ENCODE data around the gene CYGB. TPM values are rescaled to one million over a fixed set of nuclear protein-coding genes. Genes with fewer than 3 reads are reported as not detected.

CYGB gene
- total and polyA plus RNA-seq, 9 of the 15 experiments (the other 6 are each of a cell fraction or from before 2014, with no cell fraction given), result 0.08 to 0.95 (median 0.18) TPM; not detected in 5

DNA sequence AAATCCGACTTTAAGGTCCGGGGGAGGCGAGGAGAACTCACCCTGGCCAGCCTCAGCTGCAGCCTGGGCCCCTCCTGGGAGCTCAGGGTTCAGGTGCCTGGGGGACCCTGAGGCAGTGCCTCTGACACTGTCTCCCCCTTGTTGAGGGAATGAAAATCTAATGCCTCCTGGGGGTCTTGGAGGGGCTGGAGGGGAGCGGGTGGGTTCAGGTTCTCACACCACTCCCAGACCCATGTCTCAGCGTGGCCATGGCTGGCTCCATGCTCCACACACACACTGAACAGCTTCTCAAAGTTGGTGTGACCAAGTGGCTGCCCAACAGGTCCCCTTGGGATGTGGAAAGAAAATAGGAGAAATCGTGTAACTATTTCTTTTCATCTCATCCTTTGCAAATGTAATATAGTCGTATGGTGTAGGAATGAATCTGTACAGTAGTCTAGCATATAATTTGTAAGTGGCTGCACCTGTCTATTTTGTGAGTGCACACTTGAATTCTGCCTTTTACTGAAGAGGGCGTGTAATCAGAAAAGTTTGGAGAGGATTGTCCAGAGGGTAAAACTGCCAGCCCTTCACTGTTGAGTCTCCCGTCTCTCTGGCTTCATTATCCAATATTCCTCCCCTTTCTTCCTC is 1.5 kb upstream of the CYGB start:
- H3K9ac ChIP-seq (ENCODE audit: insufficient read depth in 1 of 2, low read depth in 2 of 2, low read length in 2 of 2), result peak overlapping the region in 1 of 2 experiments; percentile 46; a peak in 1 of 4 replicates
- no peak for ATAC-seq
- peaks cover 11 to 57% of the 10 kb centered on the region in 2 experiments; a peak in 4 of 5 replicates for H3K4me1 ChIP-seq (replicated peaks in 1 of 2; ENCODE audit: control insufficient read depth in 2 of 2, insufficient read depth in 2 of 2, low read length in 2 of 2)
- 51% methylated on average over 9 of the region's 9 CpGs for whole genome bisulfite sequencing (ENCODE audit: insufficient coverage, low coverage, missing lambda C conversion rate)
- intact Hi-C loops (cut with micrococcal nuclease) (no loop called here), in situ Hi-C loops (cut with MboI) (no loop called here)
- no TSS peak for BruUV-seq (replicated peaks)
- H3K9me3 ChIP-seq (replicated peaks; ENCODE audit: control insufficient read depth, insufficient read depth, low read depth, low read length), result no peaks in the 10 kb centered on the region
- no peak overlapping the region for H3K4me2 ChIP-seq (ENCODE audit: insufficient read depth, low read length)
- H2AFZ ChIP-seq (ENCODE audit: low read depth, low read length), result no peak overlapping the region
- H3K9me1 ChIP-seq (ENCODE audit: control insufficient read depth, insufficient read depth, low read length), result no peaks in the 10 kb centered on the region
- H3K36me3 ChIP-seq (ENCODE audit: control insufficient read depth, insufficient read depth, low read length), result no peaks in the 10 kb centered on the region
- POLR2A ChIA-PET, result interaction anchor here (1.9 to 3.0 kb wide), 2 partner anchors 11 to 19 kb away, joined by 8 to 26 read pairs; no protein-coding TSS in a partner anchor
- no peaks in the 10 kb centered on the region for H4K20me1 ChIP-seq (replicated peaks; ENCODE audit: control insufficient read depth, insufficient read depth, low read length)
- H3K79me2 ChIP-seq (ENCODE audit: control insufficient read depth, insufficient read depth, low read length), result no peaks in the 10 kb centered on the region
- TF ChIP-seq TEAD2 (tag; IDR thresholded peaks at IDR 0.05) (no peak), NCOR1 (IDR thresholded peaks at IDR 0.05) (no peak), NFXL1 (CRISPR knock-in tag; IDR thresholded peaks at IDR 0.05) (no peak), ZFX (CRISPR knock-in tag; IDR thresholded peaks at IDR 0.05) (no peak)
- TF ChIP-seq, protein P1, sequence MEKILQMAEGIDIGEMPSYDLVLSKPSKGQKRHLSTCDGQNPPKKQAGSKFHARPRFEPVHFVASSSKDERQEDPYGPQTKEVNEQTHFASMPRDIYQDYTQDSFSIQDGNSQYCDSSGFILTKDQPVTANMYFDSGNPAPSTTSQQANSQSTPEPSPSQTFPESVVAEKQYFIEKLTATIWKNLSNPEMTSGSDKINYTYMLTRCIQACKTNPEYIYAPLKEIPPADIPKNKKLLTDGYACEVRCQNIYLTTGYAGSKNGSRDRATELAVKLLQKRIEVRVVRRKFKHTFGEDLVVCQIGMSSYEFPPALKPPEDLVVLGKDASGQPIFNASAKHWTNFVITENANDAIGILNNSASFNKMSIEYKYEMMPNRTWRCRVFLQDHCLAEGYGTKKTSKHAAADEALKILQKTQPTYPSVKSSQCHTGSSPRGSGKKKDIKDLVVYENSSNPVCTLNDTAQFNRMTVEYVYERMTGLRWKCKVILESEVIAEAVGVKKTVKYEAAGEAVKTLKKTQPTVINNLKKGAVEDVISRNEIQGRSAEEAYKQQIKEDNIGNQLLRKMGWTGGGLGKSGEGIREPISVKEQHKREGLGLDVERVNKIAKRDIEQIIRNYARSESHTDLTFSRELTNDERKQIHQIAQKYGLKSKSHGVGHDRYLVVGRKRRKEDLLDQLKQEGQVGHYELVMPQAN (IDR thresholded peaks at IDR 0.05; ENCODE audit: borderline replicate concordance), result no peak
- H3K4me3 ChIP-seq, result no peak overlapping the region
- no peaks in the 10 kb centered on the region for H3K27me3 ChIP-seq (ENCODE audit: control insufficient read depth in 2 of 2, insufficient read depth in 2 of 2, low read length in 2 of 2)
- no peak for FAIRE-seq
- DNase-seq (ENCODE audit: extremely low read depth in 1 of 4, low spot score in 3 of 4), result no peak
- CTCF ChIA-PET (ENCODE audit: low intra/inter-chr PET ratio), result interaction anchor here (0.6 kb wide), 1 partner anchor 151 kb away, joined by 3 read pairs; no protein-coding TSS in a partner anchor
- H3K27ac ChIP-seq (ENCODE audit: extremely low read depth, low read depth, low read length), result no peak overlapping the region

All from K562 (cell line).